ENCODE results near the gene CCDC28A. TPM values are rescaled to one million over a fixed set of nuclear protein-coding genes. Genes with fewer than 3 reads are reported as not detected.

CCDC28A gene
- total RNA-seq, 2 donors from 2014 or later: 13.3 to 30.7 TPM

DNA sequence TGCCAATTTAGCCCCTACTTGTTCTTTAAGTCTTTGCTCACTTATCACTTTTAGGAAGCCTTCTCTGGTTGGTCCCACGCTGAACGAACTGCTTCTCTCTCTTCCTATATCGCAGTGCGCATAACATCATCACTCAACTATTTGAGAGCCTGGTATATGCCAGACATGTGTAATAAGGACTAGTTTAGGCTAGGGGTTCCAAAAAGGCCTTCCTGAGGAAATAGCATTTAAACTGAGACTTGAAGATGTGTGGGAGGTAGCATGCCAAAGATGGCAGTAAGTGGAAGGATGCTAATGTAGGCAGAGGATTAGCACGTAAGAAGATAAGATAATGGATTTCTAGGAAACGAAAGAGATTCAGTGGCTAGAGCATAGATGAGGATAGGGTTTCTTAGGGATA, 4.8 kb downstream of the CCDC28A start:
- intact Hi-C loops (cut with DNase I): loop anchor here (10.0 kb wide), 1 partner anchor 354 kb away; no protein-coding TSS in a partner anchor
- Histone ChIP-seq H3K4me1 (peaks cover 5% of the 10 kb centered on the region), H3K36me3 (no peaks in the 10 kb centered on the region), H3K27me3 (no peaks in the 10 kb centered on the region), H3K9ac (ENCODE audit: low read depth in 2 of 2, low read length in 2 of 2) (no peak overlapping the region), H3K9me3 (no peaks in the 10 kb centered on the region), H3K4me3 (no peak overlapping the region), H3K27ac (no peak overlapping the region)
- TF ChIP-seq, protein P1, sequence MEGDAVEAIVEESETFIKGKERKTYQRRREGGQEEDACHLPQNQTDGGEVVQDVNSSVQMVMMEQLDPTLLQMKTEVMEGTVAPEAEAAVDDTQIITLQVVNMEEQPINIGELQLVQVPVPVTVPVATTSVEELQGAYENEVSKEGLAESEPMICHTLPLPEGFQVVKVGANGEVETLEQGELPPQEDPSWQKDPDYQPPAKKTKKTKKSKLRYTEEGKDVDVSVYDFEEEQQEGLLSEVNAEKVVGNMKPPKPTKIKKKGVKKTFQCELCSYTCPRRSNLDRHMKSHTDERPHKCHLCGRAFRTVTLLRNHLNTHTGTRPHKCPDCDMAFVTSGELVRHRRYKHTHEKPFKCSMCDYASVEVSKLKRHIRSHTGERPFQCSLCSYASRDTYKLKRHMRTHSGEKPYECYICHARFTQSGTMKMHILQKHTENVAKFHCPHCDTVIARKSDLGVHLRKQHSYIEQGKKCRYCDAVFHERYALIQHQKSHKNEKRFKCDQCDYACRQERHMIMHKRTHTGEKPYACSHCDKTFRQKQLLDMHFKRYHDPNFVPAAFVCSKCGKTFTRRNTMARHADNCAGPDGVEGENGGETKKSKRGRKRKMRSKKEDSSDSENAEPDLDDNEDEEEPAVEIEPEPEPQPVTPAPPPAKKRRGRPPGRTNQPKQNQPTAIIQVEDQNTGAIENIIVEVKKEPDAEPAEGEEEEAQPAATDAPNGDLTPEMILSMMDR (IDR thresholded peaks at IDR 0.05): no peak
- no peak for DNase-seq

DNA sequence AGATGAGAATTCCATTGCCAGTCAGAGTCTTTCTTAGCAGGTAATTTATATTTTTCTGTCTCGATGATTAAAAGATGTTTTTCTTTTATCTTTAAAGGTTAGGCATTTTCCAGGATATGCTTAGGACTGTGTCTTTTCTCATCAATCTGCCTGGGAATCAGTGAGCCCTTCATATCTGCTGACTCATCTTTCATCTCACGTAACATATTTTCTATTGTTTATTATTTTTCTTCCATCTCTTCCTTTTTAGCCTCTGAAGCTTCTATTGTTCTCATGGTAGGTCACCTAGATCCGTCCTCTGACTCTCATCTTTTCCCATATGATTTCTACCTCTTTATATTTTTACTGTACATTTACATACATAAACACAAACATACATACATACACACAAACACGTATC, 8.7 kb downstream of the CCDC28A start:
- H3K4me1 ChIP-seq: no peaks in the 10 kb centered on the region
- H3K36me3 ChIP-seq: no peaks in the 10 kb centered on the region
- TF ChIP-seq, protein P1 (IDR thresholded peaks at IDR 0.05): no peak
- no peaks in the 10 kb centered on the region for H3K27me3 ChIP-seq
- DNase-seq: no peak
- no peak overlapping the region for H3K9ac ChIP-seq (ENCODE audit: low read depth in 2 of 2, low read length in 2 of 2)
- H3K9me3 ChIP-seq: no peaks in the 10 kb centered on the region
- H3K27ac ChIP-seq: no peak overlapping the region
- no peak overlapping the region for H3K4me3 ChIP-seq
- intact Hi-C loops (cut with DNase I): no loop called here

DNA sequence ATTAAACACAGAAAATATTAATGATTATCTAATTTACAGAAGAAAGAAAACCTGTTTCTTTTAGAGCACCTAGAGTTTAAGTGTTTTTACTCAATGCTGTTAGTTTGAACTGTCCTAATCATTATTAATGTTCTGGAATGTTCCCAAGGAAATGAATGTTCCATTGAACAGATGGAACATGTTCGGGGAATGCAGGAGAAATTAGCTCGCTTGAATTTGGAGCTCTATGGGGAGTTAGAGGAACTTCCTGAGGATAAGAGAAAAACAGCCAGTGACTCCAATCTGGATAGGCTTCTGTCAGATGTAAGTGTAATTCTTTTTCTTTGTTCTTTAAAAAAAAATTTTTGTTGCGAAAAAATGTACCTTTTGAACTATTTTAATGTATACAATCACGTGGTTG, 11.5 kb downstream of the CCDC28A start:
- Histone ChIP-seq H3K9ac (ENCODE audit: low read depth in 2 of 2, low read length in 2 of 2) (no peak overlapping the region), H3K36me3 (no peaks in the 10 kb centered on the region)
- DNase-seq: no peak

DNA sequence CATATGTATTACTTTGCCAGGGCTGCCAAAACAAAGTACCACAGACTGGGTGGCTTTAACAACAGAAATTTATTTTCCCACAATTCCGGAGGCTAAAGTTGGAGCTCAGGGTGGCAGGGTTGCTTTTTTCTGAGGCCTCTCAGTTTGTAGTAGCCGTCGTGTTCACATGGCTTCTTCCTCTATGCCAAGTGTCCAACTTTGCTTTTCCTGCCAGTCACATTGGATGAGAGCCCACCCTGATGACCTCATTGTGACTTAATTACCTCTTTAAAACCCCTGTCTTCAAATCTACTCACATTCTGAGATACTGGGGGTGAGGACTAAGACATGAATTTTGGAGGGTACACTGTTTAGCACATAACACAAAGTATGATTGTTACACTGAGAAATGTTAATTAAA, 12.4 kb downstream of the CCDC28A start:
- Histone ChIP-seq H3K27ac (no peak overlapping the region), H3K36me3 (no peaks in the 10 kb centered on the region)

More for the DNA sequence above, 11.5 kb downstream of the CCDC28A start:
- Histone ChIP-seq H3K4me1 (no peaks in the 10 kb centered on the region), H3K27me3 (no peaks in the 10 kb centered on the region), H3K4me3 (no peak overlapping the region), H3K27ac (no peak overlapping the region), H3K9me3 (no peaks in the 10 kb centered on the region)
- TF ChIP-seq, protein P1 (IDR thresholded peaks at IDR 0.05): no peak
- intact Hi-C loops (cut with DNase I): no loop called here

DNA sequence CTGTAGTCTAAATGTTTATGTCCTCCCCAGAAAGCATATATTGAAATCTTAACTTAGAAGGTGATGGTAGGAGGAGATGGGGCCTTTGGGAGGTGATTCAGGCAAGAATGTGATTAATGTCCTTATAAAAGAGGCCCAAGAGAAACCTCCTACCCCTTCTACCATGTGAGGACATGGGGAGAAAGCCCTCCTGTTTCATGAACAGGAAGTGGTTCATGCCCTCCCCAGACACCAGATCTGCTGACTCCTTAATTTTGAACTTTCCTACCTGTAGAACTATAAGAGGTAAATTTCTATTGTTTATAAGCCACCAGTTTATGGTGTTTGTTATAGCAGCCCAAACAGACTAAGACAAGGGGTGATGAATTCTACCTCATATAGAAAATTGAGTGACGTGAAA, 13.6 kb downstream of the CCDC28A start:
- intact Hi-C loops (cut with DNase I): no loop called here
- Histone ChIP-seq H3K36me3 (no peaks in the 10 kb centered on the region), H3K4me1 (no peaks in the 10 kb centered on the region), H3K4me3 (no peak overlapping the region), H3K9ac (ENCODE audit: low read depth in 2 of 2, low read length in 2 of 2) (no peak overlapping the region), H3K9me3 (no peaks in the 10 kb centered on the region), H3K27ac (no peak overlapping the region), H3K27me3 (no peaks in the 10 kb centered on the region)
- TF ChIP-seq, protein P1 (IDR thresholded peaks at IDR 0.05): no peak
- DNase-seq: no peak

More for the DNA sequence above, 12.4 kb downstream of the CCDC28A start:
- no peak overlapping the region for H3K4me3 ChIP-seq
- H3K9me3 ChIP-seq: no peaks in the 10 kb centered on the region
- H3K9ac ChIP-seq (ENCODE audit: low read depth in 2 of 2, low read length in 2 of 2): no peak overlapping the region
- TF ChIP-seq, protein P1 (IDR thresholded peaks at IDR 0.05): no peak
- no peaks in the 10 kb centered on the region for H3K4me1 ChIP-seq
- H3K27me3 ChIP-seq: no peaks in the 10 kb centered on the region
- no peak for DNase-seq
- intact Hi-C loops (cut with DNase I): no loop called here

Measured in colonic mucosa (tissue), 4 donors.